Fibroblast of mammary gland (primary cell): ENCODE measurements around the gene GTPBP10.

Experiments used
- DNase-seq: peaks from one replicate; pipeline ENCODE4 v3.0.0-alpha.2; 2010; ENCODE audit warnings: low read depth
- H3K4me3 ChIP-seq: 2 replicates; pipeline ENCODE4 v1.5.1; 2011; ENCODE audit warnings: low read depth, mild to moderate bottlenecking, low read length, moderate library complexity; ENCODE audit not compliant: control insufficient read depth
- TF ChIP-seq, protein P1 (sequence below): conservative IDR thresholded peaks from 2 replicates; pipeline ENCODE4 v1.5.1; 2011; ENCODE audit warnings: low read depth, low read length, inconsistent platforms; ENCODE audit not compliant: control insufficient read depth, insufficient read depth

GTPBP10 gene

DNA sequence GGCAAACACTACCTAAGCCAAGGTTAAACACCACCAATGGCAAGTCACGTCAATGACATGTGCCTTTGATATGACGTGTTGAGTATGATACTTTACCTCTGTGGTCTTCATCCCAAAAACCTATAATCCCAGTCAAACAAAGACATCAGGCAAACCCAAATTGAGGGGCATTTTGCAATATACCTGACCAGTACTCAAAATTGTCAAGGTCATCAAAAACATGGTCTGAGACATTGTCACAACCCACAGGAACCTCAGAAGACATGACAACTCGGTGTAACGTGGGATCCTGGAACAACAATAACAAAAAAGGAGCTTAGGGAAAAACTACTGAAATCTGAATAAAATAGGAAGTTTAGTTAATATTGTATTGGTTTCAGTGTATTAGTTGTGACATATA is 32.6 kb upstream of the GTPBP10 start:
- H3K4me3 ChIP-seq: no peak overlapping the region
- TF ChIP-seq, protein P1, sequence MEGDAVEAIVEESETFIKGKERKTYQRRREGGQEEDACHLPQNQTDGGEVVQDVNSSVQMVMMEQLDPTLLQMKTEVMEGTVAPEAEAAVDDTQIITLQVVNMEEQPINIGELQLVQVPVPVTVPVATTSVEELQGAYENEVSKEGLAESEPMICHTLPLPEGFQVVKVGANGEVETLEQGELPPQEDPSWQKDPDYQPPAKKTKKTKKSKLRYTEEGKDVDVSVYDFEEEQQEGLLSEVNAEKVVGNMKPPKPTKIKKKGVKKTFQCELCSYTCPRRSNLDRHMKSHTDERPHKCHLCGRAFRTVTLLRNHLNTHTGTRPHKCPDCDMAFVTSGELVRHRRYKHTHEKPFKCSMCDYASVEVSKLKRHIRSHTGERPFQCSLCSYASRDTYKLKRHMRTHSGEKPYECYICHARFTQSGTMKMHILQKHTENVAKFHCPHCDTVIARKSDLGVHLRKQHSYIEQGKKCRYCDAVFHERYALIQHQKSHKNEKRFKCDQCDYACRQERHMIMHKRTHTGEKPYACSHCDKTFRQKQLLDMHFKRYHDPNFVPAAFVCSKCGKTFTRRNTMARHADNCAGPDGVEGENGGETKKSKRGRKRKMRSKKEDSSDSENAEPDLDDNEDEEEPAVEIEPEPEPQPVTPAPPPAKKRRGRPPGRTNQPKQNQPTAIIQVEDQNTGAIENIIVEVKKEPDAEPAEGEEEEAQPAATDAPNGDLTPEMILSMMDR: no peak
- no peak for DNase-seq

DNA sequence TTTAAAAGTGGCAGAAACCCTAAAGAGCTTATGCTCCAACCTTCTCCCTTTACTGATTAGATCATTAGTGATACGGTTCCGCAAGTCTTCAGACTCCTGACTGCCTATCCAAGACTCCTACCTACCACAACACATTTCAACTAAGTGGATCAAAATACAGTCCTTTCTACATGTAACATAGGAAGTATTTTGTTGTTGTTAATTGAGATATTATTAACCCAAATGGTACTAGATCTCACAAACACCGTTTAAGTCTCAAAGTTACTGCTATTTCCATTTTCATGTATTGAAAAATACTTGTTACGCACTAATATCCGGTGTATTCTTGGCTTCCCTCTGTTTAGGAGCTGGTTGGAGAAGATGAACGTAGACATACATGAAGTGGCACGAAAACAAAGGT is 26.5 kb upstream of the GTPBP10 start:
- TF ChIP-seq, protein P1: no peak
- DNase-seq: no peak
- H3K4me3 ChIP-seq: no peak overlapping the region

DNA sequence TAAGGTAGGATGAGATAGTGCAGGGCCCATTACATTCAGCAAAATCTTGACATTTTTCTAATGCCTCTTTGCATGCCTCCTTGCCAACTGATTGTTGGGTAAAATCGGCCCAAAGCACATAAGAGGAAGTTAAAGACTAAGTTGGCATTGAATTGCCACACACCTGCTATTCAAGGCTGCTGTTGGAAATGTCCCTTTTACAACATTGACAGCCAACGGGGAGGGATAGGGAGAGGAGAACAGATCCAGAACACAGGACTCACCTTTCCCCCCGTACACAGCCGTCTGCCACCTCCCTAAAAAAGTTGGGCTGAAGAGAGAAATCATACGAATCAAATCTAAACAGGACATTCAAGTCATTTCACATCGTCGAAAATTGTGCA is 26.1 kb upstream of the GTPBP10 start:
- peak overlapping the region; percentile 46 for H3K4me3 ChIP-seq
- TF ChIP-seq, protein P1: no peak
- no peak for DNase-seq

DNA sequence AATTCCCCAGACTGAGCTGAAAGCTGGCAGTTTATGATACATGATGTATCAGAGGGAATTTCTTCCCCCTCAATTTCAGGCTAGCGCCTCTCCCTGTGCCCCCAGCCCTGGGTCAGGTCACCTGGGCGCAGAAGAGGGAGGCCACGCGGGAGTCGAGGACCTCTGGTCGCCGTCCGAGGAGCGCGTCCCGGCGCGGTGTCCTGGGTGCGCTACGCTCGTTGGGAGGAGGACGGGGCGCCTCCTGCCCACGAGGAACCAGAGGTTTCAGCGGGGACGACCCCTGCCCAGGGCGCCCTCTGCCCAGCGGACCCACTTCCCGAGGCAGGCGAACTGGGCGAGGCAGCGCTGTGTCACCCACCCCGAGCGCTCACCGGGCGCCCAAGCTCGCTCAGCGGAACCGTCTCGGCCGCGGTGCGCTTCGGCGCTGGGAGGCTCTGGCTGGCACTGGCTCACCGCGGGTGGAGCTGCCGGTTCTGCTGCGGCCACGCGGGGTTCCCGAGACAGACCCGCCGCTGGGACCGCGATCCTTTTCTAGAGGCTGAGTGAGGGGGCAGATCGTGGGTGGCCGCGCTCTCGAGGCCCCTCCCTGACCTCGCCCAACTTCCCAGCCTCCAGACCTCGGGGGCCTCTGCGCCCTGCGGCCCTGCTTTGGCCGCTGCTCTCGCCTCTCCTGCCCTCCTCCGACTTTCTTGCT is 25.6 kb upstream of the GTPBP10 start, which contains the start of gene FAM237B:
FAM237B (minus strand) TSS at position 504 of the 694 bp plus-strand sequence. CDS start 1,556 bp downstream, outside the sequence.
- TF ChIP-seq, protein P1: no peak
- peak; percentile 34 for DNase-seq
- H3K4me3 ChIP-seq: peak within 1 kb of the TSS; percentile 46

DNA sequence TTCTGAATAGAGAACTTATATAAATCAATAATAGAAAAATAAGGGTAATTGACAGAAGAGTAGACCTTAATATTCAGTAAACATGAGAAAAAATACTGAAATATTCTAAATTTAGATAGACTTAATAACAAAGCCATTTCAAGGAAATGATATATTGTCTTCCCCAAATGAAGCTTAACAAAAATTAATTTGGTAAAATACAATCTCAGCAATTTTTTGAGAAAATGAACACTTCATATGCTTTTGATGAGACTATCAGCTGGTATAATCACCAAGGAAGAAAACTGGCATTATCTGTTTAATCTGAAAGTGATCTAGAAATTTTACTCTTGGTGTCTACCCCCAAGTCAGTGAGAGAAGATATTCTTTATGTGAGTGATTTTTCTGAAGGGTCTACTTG is 23.7 kb upstream of the GTPBP10 start:
- no peak overlapping the region for H3K4me3 ChIP-seq
- TF ChIP-seq, protein P1: no peak
- no peak for DNase-seq

DNA sequence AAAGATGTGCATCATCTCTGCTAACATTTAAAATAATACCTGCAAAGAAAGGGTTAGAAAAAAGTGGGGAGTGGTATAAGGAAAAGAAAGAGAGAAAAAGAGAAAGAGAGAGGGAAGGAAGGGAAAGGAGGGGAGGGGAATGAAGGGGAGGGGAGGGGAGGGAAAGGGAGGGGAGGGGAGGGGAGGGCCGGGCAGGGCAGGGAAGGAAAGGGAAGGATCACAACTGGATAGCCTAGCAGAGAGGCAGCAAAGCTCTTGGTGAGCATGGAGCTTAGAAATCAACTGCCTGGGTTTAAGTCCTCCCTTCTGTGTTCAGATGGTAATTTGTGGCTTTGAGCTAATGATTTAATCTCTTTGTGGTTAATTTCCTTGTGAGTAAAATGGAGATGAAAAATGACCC is 20.0 kb upstream of the GTPBP10 start:
- DNase-seq: no peak
- TF ChIP-seq, protein P1: no peak
- H3K4me3 ChIP-seq: no peak overlapping the region
